CD4-positive, alpha-beta T cell treated with Interleukin-6 at 100 ng/mL for 8 hours (primary cell): ENCODE results near the gene SNAPC3.

Experiments
- DNase-seq: peaks from one replicate; pipeline ENCODE4 v3.0.0-alpha.2; 2020; ENCODE audit warnings: mixed read lengths, low spot score

SNAPC3 gene

DNA sequence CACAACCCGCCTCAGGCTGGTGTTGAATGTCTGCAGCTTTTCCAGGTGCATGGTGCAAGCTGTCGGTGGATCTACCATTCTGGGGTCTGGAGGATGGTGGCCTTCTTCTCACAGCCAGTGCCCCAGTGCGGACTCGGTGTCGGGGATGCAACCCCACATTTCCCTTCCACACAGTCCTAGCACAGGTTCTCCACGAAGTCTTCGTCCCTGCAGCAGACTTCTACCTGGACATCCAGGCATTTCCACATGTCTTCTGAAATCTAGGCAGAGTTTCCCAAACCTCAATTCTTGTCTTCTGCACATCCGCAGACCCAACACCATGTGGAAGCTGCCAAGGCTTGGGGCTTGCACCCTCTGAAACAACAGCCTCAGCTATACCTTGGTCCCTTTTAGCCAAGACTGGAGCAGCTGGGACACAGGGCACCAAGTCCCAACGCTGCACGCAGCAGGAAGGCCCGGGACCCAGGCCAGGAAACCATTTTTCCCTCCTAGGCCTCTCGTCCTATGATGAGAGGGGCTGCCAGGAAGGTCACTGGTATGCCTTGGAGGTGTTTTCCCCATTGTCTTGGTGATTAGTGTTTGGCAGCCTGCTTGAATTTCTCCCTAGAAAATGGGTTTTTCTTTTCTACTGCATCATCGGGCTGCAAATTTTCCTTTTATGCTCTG, 69.9 kb downstream of the SNAPC3 start:
- DNase-seq, result no peak

DNA sequence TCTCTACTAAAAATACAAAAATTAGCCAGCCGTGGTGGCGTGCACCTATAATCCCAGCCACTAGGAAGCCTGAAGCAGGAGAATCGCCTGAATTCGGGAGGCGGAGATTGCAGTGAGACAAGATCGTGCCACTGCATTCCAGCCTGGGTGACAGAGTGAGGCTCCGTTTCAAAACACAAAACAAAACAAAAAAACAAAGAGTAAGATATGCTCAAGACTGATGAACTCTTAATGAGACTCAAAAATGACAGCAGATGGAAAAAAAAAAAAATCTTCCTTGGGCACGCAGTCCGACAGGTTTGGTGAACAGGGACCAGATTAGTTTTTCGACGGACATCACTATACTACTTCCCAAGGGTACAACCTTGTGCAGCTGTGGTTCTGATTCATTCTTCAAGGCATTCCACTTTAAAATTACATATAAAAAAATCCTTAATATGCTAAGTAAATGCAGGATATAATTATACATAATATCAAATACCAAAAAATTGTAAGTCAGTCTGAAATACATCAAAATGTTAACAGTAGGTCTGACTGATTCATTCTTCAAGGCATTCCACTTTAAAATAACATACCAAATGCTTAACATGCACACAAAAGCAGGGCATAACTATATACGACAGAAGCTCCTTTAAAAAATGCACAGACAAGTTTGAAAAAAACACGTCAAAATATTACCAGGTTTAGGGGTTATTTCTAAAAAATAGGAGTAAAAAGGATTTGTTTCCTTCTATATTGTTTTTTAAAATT, 75.7 kb downstream of the SNAPC3 start:
- DNase-seq, result no peak

GRCh38 chr9:15499139-15499538, 76.5 kb downstream of the SNAPC3 start:
- DNase-seq, result no peak

DNA sequence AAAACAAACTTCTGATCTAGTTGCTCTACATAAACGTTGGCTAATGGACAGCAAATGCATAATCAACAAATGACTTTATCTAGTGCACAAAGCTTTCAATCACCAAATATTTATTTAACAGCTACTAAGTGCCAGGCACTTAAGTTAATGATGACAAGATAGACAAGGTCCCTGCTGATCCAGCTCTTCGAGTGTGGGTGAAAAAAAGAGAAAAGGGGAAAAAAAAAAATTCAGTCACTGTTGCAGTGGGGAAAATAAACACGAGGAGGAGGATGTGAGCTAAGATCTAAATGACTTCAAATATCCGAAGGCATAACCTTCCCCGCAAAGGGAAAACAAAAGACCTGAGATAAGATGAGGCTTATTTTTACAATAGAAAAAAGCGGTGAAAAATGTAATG, 78.5 kb downstream of the SNAPC3 start:
- no peak for DNase-seq

DNA sequence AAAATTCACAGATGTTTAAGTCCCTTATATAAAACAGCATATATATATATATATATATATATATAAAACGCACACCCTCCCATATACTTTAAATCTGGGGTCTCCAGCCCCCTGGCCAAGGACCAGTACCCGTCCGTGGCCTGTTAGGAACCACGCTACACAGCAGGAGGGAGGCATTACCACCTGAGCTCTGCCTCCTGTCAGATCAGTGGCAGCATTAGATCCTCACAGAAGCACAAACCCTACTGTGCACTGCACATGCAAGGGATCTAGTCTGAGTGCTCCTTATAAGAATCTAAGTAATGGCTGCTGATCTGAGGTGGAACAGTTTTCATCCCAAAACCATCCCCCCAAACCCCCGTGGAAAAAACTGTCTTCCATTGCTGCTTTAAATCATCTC, 79.1 kb downstream of the SNAPC3 start:
- DNase-seq, result no peak

DNA sequence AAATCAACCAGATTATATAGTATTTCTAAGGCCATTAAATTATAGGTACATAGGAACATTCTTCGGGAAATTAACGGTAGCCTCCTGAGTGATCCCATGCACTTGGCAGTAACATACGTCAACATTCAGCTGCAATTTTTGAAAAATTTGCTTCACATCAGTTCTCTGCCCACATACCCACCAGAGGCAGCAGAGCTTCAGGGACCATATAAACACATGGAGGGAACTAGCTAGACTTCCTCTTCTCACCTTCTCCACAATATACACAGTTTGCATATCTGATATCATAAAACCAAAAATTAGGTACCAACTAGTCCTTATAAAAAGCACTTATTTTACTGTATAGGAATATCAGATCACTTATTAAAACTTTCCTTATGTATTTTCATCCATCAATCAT, 83.2 kb downstream of the SNAPC3 start:
- DNase-seq, result no peak

- peak; percentile 70 for DNase-seq
Measured at GRCh38 chr9:15509931-15510788, 87.5 kb downstream of the SNAPC3 start.

DNA sequence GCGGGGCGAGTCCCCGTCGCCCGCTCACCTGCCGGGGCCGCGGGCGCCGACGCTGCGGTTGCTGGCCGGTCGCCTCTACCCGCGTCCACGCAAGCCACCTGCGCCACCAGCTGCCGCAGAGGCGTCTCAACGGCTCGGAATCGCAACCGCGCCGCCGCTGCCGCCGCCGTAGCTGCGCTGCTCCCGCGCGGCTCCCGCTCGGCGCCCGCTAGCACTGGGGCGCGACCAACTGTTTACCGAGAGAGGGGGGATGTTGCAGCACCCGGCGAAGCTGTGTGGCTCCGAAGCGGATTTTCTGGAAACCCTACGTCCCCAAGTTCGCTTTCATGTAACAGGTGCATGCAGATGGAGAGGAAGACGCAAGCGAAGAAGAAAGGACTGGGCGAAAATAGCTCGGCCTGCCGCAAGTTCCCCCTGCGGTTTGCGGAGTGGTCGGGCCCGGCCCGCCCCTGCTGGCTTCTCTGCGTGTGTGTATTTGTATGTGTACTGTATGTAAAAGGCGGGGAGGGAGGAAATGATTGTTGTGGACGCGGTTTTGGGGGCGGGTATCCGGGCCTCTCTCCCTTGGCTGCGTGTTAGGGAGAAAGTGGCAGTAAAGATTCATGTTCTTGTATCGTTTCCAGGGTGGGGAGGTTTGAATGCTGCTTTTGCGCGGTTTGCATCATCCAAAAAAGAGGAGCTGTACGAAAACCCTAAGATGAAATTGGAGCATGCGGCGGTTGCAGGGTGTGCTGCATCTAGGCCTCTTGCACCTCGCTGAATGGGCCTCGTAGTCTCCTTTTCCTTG, 88.3 kb downstream of the SNAPC3 start, which contains the start of gene PSIP1:
Gene PSIP1, minus strand, starts transcription at position 182 of the 787 bp plus-strand sequence. CDS start 782 bp downstream, outside the sequence.
- DNase-seq, result peak; percentile 89
